GM18507 (cell line): ENCODE measurements around the gene AGBL3.
"Not testable (repeated sequence)": the region's sequence is repeated elsewhere in the genome, so short reads cannot be mapped to it uniquely, and the experiment has no call there.

Experiments used
- DNase-seq: peaks from one replicate; pipeline ENCODE4 v3.0.0; 2011; ENCODE audit warnings: low read depth; ENCODE audit not compliant: insufficient read length; ENCODE audit errors: extremely low spot score
- FAIRE-seq: peaks from 2 replicates; lab custom pipeline; 2011; peaks lifted over from hg19 to GRCh38; lab: Jason Lieb, UNC

AGBL3 gene

GRCh38 chr7:135117096-135117495 lies 130.8 kb downstream of the AGBL3 start:
- no peak for DNase-seq
- no peak for FAIRE-seq

GRCh38 chr7:135121868-135122267 lies 135.6 kb downstream of the AGBL3 start:
- DNase-seq (no peak), FAIRE-seq (no peak)

- not testable (repeated sequence) for DNase-seq, FAIRE-seq
Observed at GRCh38 chr7:135124631-135125030, 138.3 kb downstream of the AGBL3 start.

- no peak for DNase-seq
- no peak for FAIRE-seq
Observed at GRCh38 chr7:135128931-135129330, 142.6 kb downstream of the AGBL3 start.

- no peak for FAIRE-seq
- no peak for DNase-seq
Observed at GRCh38 chr7:135129579-135129978, 143.3 kb downstream of the AGBL3 start.

- DNase-seq (no peak), FAIRE-seq (no peak)
Observed at GRCh38 chr7:135143885-135144668, 157.8 kb downstream of the AGBL3 start.

GRCh38 chr7:135147341-135147898 lies 161.1 kb downstream of the AGBL3 start:
- no peak for DNase-seq
- FAIRE-seq, result no peak

- peak; percentile 97 for FAIRE-seq
Observed at GRCh38 chr7:135147899-135148721, 161.8 kb downstream of the AGBL3 start, which contains the start of gene TMEM140. Gene TMEM140, plus strand, starts transcription at chr7:135148072. Its CDS starts 16,370 bp downstream, at chr7:135164442.

GRCh38 chr7:135150072-135150782 lies 163.9 kb downstream of the AGBL3 start:
- FAIRE-seq, result peak; percentile 24
- no peak for DNase-seq

More at GRCh38 chr7:135147899-135148721, 161.8 kb downstream of the AGBL3 start, which contains the start of gene TMEM140:
- DNase-seq, result no peak

GRCh38 chr7:135151132-135151531 lies 164.8 kb downstream of the AGBL3 start:
- no peak for DNase-seq
- FAIRE-seq, result no peak

- peak; percentile 84 for FAIRE-seq
Observed at GRCh38 chr7:135151533-135151932, 165.2 kb downstream of the AGBL3 start.

GRCh38 chr7:135152442-135152841 lies 166.1 kb downstream of the AGBL3 start:
- peak; percentile 68 for FAIRE-seq
- DNase-seq, result no peak

More at GRCh38 chr7:135151533-135151932, 165.2 kb downstream of the AGBL3 start:
- no peak for DNase-seq

GRCh38 chr7:135154734-135155133 lies 168.4 kb downstream of the AGBL3 start:
- DNase-seq (no peak), FAIRE-seq (no peak)

- no peak for DNase-seq
- FAIRE-seq, result no peak
Observed at GRCh38 chr7:135156290-135156689, 170.0 kb downstream of the AGBL3 start.

- FAIRE-seq (no peak), DNase-seq (no peak)
Observed at GRCh38 chr7:135158141-135158655, 171.9 kb downstream of the AGBL3 start.

GRCh38 chr7:135158874-135159273 lies 172.6 kb downstream of the AGBL3 start:
- FAIRE-seq, result no peak
- no peak for DNase-seq

- FAIRE-seq (no peak), DNase-seq (no peak)
Observed at GRCh38 chr7:135159359-135160085, 173.2 kb downstream of the AGBL3 start.

- DNase-seq, result no peak
- peak; percentile 84 for FAIRE-seq
Observed at GRCh38 chr7:135160098-135160857, 174.0 kb downstream of the AGBL3 start.
